ENCODE measurements around the gene HOXA10. TPM values are rescaled to one million over a fixed set of nuclear protein-coding genes. Genes with fewer than 3 reads are reported as not detected.

The HOXA10 gene
- total RNA-seq, 1 donor from 2014 or later = 36.7 TPM

- no peak overlapping the region for H3K4me3 ChIP-seq (ENCODE audit: low read depth, low read length)
- DNase-seq (ENCODE audit: low read depth) = no peak
- TF ChIP-seq CTCF (conservative IDR thresholded peaks at IDR 0.05; ENCODE audit: low read depth, low read length) = no peak
Observed at GRCh38 chr7:27203365-27203953, 29.3 kb upstream of the HOXA10 start.

GRCh38 chr7:27202862-27203134 lies 28.7 kb upstream of the HOXA10 start:
- TF ChIP-seq CTCF (conservative IDR thresholded peaks at IDR 0.05; ENCODE audit: low read depth, low read length) = no peak
- no peak overlapping the region for H3K4me3 ChIP-seq (ENCODE audit: low read depth, low read length)
- no peak for DNase-seq (ENCODE audit: low read depth)

GRCh38 chr7:27202018-27202861 lies 28.1 kb upstream of the HOXA10 start:
- DNase-seq (ENCODE audit: low read depth) = no peak
- TF ChIP-seq CTCF (conservative IDR thresholded peaks at IDR 0.05; ENCODE audit: low read depth, low read length) = no peak
- no peak overlapping the region for H3K4me3 ChIP-seq (ENCODE audit: low read depth, low read length)

GRCh38 chr7:27201580-27202017 lies 27.5 kb upstream of the HOXA10 start:
- DNase-seq (ENCODE audit: low read depth) = no peak
- H3K4me3 ChIP-seq (ENCODE audit: low read depth, low read length) = no peak overlapping the region

GRCh38 chr7:27200761-27201579 lies 26.9 kb upstream of the HOXA10 start:
- DNase-seq (ENCODE audit: low read depth) = no peak
- peak overlapping the region; percentile 14 for H3K4me3 ChIP-seq (ENCODE audit: low read depth, low read length)
- TF ChIP-seq CTCF (conservative IDR thresholded peaks at IDR 0.05; ENCODE audit: low read depth, low read length) = no peak

More at GRCh38 chr7:27201580-27202017, 27.5 kb upstream of the HOXA10 start:
- TF ChIP-seq CTCF (conservative IDR thresholded peaks at IDR 0.05; ENCODE audit: low read depth, low read length) = no peak

GRCh38 chr7:27199849-27200760 lies 26.0 kb upstream of the HOXA10 start, which contains the start of gene HOXA13:
Gene HOXA13, minus strand, starts transcription at chr7:27200091. Its CDS starts 14 bp downstream, at chr7:27200077.
- peak within 1 kb of the TSS; percentile 14 for H3K4me3 ChIP-seq (ENCODE audit: low read depth, low read length)
- no peak for TF ChIP-seq CTCF (conservative IDR thresholded peaks at IDR 0.05; ENCODE audit: low read depth, low read length)
- no peak for DNase-seq (ENCODE audit: low read depth)
